GM12878 (cell line): ENCODE results near the gene OR4D2. TPM values are rescaled to one million over a fixed set of nuclear protein-coding genes. Genes with fewer than 3 reads are reported as not detected.
A peak's percentile ranks its signal among the peaks of the same experiment; 100 is the strongest.

ENCODE experiments used
- ATF7 ChIP-seq: fragments of 450-650 bp; IDR thresholded peaks from 2 replicates; pipeline ENCODE4 v1.6.1; 2016; ENCODE audit warnings: low read depth, mild to moderate bottlenecking
- BMI1 ChIP-seq: fragments of 450-650 bp; IDR thresholded peaks from 2 replicates; pipeline ENCODE4 v1.6.1; 2016; ENCODE audit warnings: mild to moderate bottlenecking, moderate library complexity, borderline replicate concordance
- EP300 ChIP-seq, 2 experiments: fragments of 150-350 bp in 1 of 2; IDR thresholded peaks; 2 replicates each; pipeline ENCODE4 v1.6.1; 2011 to 2012; ENCODE audit warnings: low read depth in 2 of 2, low read length in 2 of 2, borderline replicate concordance in 1 of 2, improper control_type of control experiment in 1 of 2, inconsistent platforms in 1 of 2; ENCODE audit not compliant: control insufficient read depth in 1 of 2
- KAT2A ChIP-seq: conservative IDR thresholded peaks from 2 replicates; pipeline ENCODE4 v1.6.1; 2011; ENCODE audit warnings: low read depth, low read length; ENCODE audit not compliant: control insufficient read depth
- KLF5 ChIP-seq: fragments of 450-650 bp; IDR thresholded peaks from 2 replicates; pipeline ENCODE4 v1.6.1; 2014; ENCODE audit warnings: mild to moderate bottlenecking; ENCODE audit not compliant: partially characterized antibody
- MAX ChIP-seq: IDR thresholded peaks from 2 replicates; pipeline ENCODE4 v1.6.1; 2012; ENCODE audit warnings: low read depth, low read length, improper control_type of control experiment
- MEF2B ChIP-seq: fragments of 450-650 bp; IDR thresholded peaks from 2 replicates; pipeline ENCODE4 v1.6.1; 2018; ENCODE audit warnings: mild to moderate bottlenecking, moderate library complexity; ENCODE audit not compliant: partially characterized antibody, poor library complexity, severe bottlenecking
- POLR2A ChIP-seq: IDR thresholded peaks from 2 replicates; pipeline ENCODE4 v1.6.1; 2011; ENCODE audit warnings: low read depth, mild to moderate bottlenecking, low read length
- RELB ChIP-seq: fragments of 450-650 bp; IDR thresholded peaks from 2 replicates; pipeline ENCODE4 v1.6.1; 2017; ENCODE audit warnings: low read depth, mild to moderate bottlenecking, moderate library complexity
- TCF7 ChIP-seq: IDR thresholded peaks from 2 replicates; pipeline ENCODE4 v1.6.1; 2014; ENCODE audit warnings: antibody characterized with exemption, borderline replicate concordance
- ZNF207 ChIP-seq: fragments of 450-650 bp; IDR thresholded peaks from 2 replicates; pipeline ENCODE4 v1.6.1; 2014; ENCODE audit warnings: antibody characterized with exemption, mild to moderate bottlenecking, borderline replicate concordance
- ZNF384 ChIP-seq: IDR thresholded peaks from 2 replicates; pipeline ENCODE4 v1.6.1; 2012; ENCODE audit warnings: low read depth, mild to moderate bottlenecking, low read length, improper control_type of control experiment, borderline replicate concordance
- polyA plus RNA-seq, 11 experiments: library from polyadenylated mRNA; depleted of rRNA in 4 of 11; unstranded in 6 of 11; stranded (reverse) in 5 of 11; fragments of >200 nt; fragmentation: Nextera tagmentation in 4 of 11; fragmentation: Illumina TruSeq in 1 of 11; extraction: Ambion mirVana in 4 of 11; extraction: Trizol in 1 of 11; gene quantifications; 1 replicate in 1 of 11; 2 replicates in 10 of 11; pipeline versions ENCODE4 v1.2.1 to v1.2.3, GENCODE V29; 2011 to 2016; ENCODE audit warnings: inconsistent platforms in 2 of 11, missing spikeins in 2 of 11, low read depth in 1 of 11
- total RNA-seq, 4 experiments: library from RNA; depleted of rRNA in 3 of 4; stranded (reverse); fragments of >200 nt in 3 of 4; fragmentation: Illumina TruSeq in 1 of 4; extraction: Trizol in 1 of 4; gene quantifications; 2 replicates each; pipeline versions ENCODE4 v1.2.1 to v1.2.3, GENCODE V29; 2013 to 2021
- TF ChIP-seq, protein P1 (sequence below): IDR thresholded peaks from 2 replicates; pipeline ENCODE4 v1.6.1; 2012; ENCODE audit warnings: improper control_type of control experiment, low read depth, low read length; ENCODE audit not compliant: insufficient replicate concordance
- TF ChIP-seq, protein P2 (sequence below): fragments of 450-650 bp; IDR thresholded peaks from 2 replicates; pipeline ENCODE4 v1.6.1; 2017; ENCODE audit warnings: mild to moderate bottlenecking, moderate library complexity
- TF ChIP-seq, protein P3 (sequence below): IDR thresholded peaks from 2 replicates; pipeline ENCODE4 v1.6.1; 2011; ENCODE audit warnings: borderline replicate concordance, low read depth, mild to moderate bottlenecking, moderate library complexity, low read length; ENCODE audit not compliant: insufficient read depth, poor library complexity, severe bottlenecking

The OR4D2 gene
- total and polyA plus RNA-seq, 10 of the 15 experiments (the other 5 are each of a cell fraction or from before 2014, with no cell fraction given): 0.04 TPM; not detected in 9

- TF ChIP-seq, protein P1, sequence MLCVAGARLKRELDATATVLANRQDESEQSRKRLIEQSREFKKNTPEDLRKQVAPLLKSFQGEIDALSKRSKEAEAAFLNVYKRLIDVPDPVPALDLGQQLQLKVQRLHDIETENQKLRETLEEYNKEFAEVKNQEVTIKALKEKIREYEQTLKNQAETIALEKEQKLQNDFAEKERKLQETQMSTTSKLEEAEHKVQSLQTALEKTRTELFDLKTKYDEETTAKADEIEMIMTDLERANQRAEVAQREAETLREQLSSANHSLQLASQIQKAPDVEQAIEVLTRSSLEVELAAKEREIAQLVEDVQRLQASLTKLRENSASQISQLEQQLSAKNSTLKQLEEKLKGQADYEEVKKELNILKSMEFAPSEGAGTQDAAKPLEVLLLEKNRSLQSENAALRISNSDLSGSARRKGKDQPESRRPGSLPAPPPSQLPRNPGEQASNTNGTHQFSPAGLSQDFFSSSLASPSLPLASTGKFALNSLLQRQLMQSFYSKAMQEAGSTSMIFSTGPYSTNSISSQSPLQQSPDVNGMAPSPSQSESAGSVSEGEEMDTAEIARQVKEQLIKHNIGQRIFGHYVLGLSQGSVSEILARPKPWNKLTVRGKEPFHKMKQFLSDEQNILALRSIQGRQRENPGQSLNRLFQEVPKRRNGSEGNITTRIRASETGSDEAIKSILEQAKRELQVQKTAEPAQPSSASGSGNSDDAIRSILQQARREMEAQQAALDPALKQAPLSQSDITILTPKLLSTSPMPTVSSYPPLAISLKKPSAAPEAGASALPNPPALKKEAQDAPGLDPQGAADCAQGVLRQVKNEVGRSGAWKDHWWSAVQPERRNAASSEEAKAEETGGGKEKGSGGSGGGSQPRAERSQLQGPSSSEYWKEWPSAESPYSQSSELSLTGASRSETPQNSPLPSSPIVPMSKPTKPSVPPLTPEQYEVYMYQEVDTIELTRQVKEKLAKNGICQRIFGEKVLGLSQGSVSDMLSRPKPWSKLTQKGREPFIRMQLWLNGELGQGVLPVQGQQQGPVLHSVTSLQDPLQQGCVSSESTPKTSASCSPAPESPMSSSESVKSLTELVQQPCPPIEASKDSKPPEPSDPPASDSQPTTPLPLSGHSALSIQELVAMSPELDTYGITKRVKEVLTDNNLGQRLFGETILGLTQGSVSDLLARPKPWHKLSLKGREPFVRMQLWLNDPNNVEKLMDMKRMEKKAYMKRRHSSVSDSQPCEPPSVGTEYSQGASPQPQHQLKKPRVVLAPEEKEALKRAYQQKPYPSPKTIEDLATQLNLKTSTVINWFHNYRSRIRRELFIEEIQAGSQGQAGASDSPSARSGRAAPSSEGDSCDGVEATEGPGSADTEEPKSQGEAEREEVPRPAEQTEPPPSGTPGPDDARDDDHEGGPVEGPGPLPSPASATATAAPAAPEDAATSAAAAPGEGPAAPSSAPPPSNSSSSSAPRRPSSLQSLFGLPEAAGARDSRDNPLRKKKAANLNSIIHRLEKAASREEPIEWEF: no peak
- TF ChIP-seq POLR2A (peak; percentile 94), TCF7 (no peak), KLF5 (peak; percentile 27), ZNF384 (0 out of 2 replicates have a peak, but pooled peaks have one; percentile 33), EP300 (IDR thresholded peaks at IDR 0.05; ENCODE audit: borderline replicate concordance in 1 of 2, control insufficient read depth in 1 of 2, low read depth in 2 of 2, low read length in 2 of 2) (peak; percentile 14 to 34; a peak in 1 of 4 replicates), MAX (peak; percentile 82), ATF7 (0 out of 2 replicates have a peak, but pooled peaks have one; percentile 20), RELB (peak; percentile 93), KAT2A (no peak), MEF2B (peak; percentile 26), ZNF207 (no peak), BMI1 (peak; percentile 75)
- TF ChIP-seq, protein P2, sequence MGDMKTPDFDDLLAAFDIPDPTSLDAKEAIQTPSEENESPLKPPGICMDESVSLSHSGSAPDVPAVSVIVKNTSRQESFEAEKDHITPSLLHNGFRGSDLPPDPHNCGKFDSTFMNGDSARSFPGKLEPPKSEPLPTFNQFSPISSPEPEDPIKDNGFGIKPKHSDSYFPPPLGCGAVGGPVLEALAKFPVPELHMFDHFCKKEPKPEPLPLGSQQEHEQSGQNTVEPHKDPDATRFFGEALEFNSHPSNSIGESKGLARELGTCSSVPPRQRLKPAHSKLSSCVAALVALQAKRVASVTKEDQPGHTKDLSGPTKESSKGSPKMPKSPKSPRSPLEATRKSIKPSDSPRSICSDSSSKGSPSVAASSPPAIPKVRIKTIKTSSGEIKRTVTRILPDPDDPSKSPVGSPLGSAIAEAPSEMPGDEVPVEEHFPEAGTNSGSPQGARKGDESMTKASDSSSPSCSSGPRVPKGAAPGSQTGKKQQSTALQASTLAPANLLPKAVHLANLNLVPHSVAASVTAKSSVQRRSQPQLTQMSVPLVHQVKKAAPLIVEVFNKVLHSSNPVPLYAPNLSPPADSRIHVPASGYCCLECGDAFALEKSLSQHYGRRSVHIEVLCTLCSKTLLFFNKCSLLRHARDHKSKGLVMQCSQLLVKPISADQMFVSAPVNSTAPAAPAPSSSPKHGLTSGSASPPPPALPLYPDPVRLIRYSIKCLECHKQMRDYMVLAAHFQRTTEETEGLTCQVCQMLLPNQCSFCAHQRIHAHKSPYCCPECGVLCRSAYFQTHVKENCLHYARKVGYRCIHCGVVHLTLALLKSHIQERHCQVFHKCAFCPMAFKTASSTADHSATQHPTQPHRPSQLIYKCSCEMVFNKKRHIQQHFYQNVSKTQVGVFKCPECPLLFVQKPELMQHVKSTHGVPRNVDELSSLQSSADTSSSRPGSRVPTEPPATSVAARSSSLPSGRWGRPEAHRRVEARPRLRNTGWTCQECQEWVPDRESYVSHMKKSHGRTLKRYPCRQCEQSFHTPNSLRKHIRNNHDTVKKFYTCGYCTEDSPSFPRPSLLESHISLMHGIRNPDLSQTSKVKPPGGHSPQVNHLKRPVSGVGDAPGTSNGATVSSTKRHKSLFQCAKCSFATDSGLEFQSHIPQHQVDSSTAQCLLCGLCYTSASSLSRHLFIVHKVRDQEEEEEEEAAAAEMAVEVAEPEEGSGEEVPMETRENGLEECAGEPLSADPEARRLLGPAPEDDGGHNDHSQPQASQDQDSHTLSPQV: no peak
- TF ChIP-seq, protein P3, sequence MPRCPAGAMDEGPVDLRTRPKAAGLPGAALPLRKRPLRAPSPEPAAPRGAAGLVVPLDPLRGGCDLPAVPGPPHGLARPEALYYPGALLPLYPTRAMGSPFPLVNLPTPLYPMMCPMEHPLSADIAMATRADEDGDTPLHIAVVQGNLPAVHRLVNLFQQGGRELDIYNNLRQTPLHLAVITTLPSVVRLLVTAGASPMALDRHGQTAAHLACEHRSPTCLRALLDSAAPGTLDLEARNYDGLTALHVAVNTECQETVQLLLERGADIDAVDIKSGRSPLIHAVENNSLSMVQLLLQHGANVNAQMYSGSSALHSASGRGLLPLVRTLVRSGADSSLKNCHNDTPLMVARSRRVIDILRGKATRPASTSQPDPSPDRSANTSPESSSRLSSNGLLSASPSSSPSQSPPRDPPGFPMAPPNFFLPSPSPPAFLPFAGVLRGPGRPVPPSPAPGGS: no peak
Observed at GRCh38 chr17:58219007-58219788, 52.4 kb downstream of the OR4D2 start, which contains the start of gene MKS1 (continued).
